GM19468 (cell line): ENCODE data around the gene DAPL1.
"Not testable (repeated sequence)": the region's sequence is repeated elsewhere in the genome, so short reads cannot be mapped to it uniquely, and the experiment has no call there.

Source experiments
- ATAC-seq: cut with Tn5 transposase; IDR thresholded peaks from one replicate; pipeline ENCODE4 v1.9.1; 2021; ENCODE audit warnings: mild to moderate bottlenecking, moderate library complexity, moderate number of reproducible peaks; ENCODE audit not compliant: unreplicated experiment; ENCODE audit errors: extremely low read depth

DAPL1 gene

GRCh38 chr2:158815658-158816057 is 20.5 kb downstream of the DAPL1 start:
- ATAC-seq, result no peak

- ATAC-seq, result no peak
These were observed 22.5 kb downstream of the DAPL1 start for GRCh38 chr2:158817588-158817987.

- no peak for ATAC-seq
These were observed 23.4 kb downstream of the DAPL1 start for GRCh38 chr2:158818511-158818910.

- ATAC-seq, result no peak
These were observed 27.1 kb downstream of the DAPL1 start for GRCh38 chr2:158822193-158822592.

GRCh38 chr2:158823486-158824237 is 28.5 kb downstream of the DAPL1 start:
- ATAC-seq, result no peak

- ATAC-seq, result no peak
These were observed 29.9 kb downstream of the DAPL1 start for GRCh38 chr2:158825021-158825420.

GRCh38 chr2:158826965-158827364 is 31.8 kb downstream of the DAPL1 start:
- no peak for ATAC-seq

GRCh38 chr2:158828378-158829164 is 33.5 kb downstream of the DAPL1 start:
- ATAC-seq, result no peak

- no peak for ATAC-seq
These were observed 34.0 kb downstream of the DAPL1 start for GRCh38 chr2:158829167-158829566.

- no peak for ATAC-seq
These were observed 35.1 kb downstream of the DAPL1 start for GRCh38 chr2:158830201-158830600.

- ATAC-seq, result no peak
These were observed 40.3 kb downstream of the DAPL1 start for GRCh38 chr2:158835431-158835830.

- ATAC-seq, result no peak
These were observed 42.5 kb downstream of the DAPL1 start for GRCh38 chr2:158837645-158838044.

- ATAC-seq, result no peak
These were observed 46.7 kb downstream of the DAPL1 start for GRCh38 chr2:158841850-158842249.

GRCh38 chr2:158845444-158845843 is 50.3 kb downstream of the DAPL1 start:
- no peak for ATAC-seq

- ATAC-seq, result no peak
These were observed 50.7 kb downstream of the DAPL1 start for GRCh38 chr2:158845859-158846258.

- not testable (repeated sequence) for ATAC-seq
These were observed 52.4 kb downstream of the DAPL1 start for GRCh38 chr2:158847526-158847925.

GRCh38 chr2:158848031-158848970 is 53.2 kb downstream of the DAPL1 start:
- ATAC-seq, result not testable (repeated sequence)

GRCh38 chr2:158860179-158860578 is 65.1 kb downstream of the DAPL1 start:
- not testable (repeated sequence) for ATAC-seq

- not testable (repeated sequence) for ATAC-seq
These were observed 66.5 kb downstream of the DAPL1 start for GRCh38 chr2:158861626-158862025.

GRCh38 chr2:158865469-158865868 is 70.4 kb downstream of the DAPL1 start:
- ATAC-seq, result not testable (repeated sequence)
